NCI-H82 (cell line): Measurements from ENCODE around the gene DOK7.
A peak's percentile ranks its signal among the peaks of the same experiment; 100 is the strongest.

Experiments used
- DNase-seq: peaks from one replicate; lab custom pipeline; 2025; lab: John Stamatoyannopoulos, UW

DOK7 gene

GRCh38 chr4:3520796-3521600 is 57.9 kb downstream of the DOK7 start:
- no peak for DNase-seq

GRCh38 chr4:3521621-3522325 is 58.7 kb downstream of the DOK7 start:
- no peak for DNase-seq

DNA sequence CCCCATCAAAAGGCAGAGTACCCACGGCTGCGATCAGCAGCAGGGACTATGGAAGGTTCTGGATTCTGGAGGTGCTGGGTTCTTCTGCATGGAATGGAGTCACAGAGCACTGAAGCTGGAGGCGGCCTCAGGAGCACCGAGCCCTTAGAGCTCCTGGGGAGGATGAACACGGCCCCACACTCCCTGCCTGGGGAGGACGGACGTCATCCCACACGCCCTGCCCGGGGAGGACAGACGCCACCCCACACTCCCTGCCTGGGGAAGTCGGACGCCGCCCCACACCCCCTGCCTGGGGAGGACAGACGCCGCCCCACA is 59.2 kb downstream of the DOK7 start:
- no peak for DNase-seq

- no peak for DNase-seq
Observed at GRCh38 chr4:3522651-3523050, 59.5 kb downstream of the DOK7 start.

DNA sequence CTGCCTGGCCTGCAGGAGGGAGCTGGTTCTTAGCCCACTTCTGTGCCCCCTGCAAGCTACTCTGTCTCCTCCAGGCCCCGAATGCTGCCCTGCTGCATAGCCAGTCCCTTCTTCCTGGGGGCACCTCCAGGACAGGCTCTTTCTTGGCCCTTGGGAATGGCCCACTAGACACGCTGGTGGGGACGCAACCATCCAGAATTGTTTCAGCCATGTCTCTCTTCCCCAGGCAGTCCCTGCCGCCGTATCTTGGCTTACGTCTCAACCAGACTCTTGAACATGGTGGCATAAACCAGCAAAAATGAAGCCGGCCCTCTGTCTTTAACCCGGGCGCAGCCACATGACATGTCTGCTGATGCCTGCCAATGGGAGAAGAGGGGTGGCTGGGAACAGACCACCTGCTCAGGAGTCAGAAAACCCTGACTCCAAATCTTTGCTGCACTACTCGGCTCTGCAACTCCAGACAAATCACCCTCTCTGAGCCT is 60.1 kb downstream of the DOK7 start:
- no peak for DNase-seq

DNA sequence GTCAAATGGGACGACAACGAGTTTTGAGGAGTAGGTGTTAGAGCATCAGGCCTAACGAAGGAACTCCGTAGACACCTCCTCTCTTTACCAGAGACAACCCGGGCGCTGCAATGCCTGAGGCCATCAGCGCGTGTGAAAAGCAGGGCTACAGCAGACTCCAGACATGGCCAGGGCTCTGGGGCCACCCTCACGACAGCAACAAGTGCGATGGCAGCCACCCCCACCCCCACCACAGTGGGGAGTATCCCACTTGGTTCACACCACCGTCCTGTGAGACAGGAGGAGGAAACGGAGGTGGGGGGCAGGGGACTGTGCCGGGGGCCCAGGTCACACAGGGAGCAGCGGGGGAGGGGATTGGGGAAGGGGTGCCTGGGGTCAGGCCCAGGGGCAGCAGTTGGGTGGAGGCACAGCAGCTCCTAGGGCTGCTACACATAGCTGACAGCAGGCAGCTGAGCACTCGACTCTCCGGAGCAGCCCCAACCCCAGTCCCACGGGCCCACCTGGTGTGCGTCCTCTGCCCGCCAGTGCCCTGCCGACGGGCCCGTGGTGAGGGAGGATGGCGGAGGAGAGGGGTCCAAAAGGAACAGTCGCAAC is 60.6 kb downstream of the DOK7 start:
- no peak for DNase-seq

GRCh38 chr4:3524349-3524748 is 61.2 kb downstream of the DOK7 start:
- DNase-seq, result no peak

GRCh38 chr4:3524920-3525319 is 61.8 kb downstream of the DOK7 start:
- no peak for DNase-seq

DNA sequence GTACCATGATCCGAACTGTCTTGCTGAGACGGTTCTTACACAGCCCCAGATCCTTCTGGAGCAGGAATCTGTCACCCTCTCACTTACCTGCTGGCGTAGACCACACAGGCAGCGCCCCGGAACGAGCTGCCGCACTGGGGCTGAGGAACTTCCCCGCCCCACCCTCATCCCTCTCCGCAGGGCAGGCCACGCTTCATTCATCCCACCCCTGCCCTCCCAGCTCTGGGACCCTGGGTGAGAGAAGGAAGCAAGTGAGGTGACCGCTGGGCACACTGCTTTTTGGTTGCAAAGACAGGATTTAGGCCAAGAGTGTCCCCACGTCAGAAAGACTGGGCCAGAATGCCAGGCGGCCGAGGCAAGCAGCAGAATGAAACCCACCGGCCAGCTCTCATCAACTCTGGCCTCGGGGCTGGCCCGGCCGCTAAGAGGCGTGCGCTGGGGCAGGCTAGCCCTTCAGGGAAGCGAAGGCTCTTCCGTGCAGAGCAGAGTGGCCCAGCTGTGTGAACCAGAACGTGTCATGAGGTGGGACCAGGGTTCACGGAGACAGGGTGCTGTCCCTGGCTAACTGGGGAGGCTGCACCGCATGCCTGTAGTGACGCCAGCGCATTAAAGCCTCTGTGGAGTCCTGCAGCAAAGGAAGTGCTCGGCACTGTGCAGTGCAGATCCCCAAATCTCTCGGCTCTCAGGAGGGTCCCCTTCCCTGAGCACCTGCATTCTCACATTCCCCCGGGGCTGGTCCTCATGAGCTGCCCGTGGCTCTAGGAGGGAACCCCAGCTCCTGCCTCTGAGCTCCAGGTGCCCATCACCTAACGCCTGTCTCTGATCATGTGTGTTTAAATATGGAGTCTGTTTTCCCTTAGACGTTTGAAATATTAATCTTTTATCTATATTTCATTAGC is 62.7 kb downstream of the DOK7 start:
- DNase-seq, result no peak

DNA sequence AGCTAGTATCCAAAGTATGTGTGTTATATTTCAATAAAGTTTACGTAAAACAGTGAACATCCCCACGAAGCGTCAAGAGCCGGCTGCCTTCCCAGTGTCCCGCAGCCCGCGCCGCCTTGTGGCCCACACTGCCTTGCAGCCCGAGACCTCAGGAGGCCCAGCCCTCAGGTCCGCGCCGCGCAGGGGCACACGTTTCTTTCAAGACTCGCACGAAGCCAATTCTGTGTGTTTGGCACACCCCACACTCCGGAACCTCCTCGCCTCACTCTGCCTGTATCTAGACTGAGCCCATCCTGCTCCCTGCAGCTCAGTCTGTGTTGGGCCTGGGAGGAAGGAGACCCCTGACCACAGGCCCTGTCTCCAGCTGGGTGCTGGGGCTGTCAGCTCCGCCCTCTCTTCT is 63.4 kb downstream of the DOK7 start:
- no peak for DNase-seq

DNA sequence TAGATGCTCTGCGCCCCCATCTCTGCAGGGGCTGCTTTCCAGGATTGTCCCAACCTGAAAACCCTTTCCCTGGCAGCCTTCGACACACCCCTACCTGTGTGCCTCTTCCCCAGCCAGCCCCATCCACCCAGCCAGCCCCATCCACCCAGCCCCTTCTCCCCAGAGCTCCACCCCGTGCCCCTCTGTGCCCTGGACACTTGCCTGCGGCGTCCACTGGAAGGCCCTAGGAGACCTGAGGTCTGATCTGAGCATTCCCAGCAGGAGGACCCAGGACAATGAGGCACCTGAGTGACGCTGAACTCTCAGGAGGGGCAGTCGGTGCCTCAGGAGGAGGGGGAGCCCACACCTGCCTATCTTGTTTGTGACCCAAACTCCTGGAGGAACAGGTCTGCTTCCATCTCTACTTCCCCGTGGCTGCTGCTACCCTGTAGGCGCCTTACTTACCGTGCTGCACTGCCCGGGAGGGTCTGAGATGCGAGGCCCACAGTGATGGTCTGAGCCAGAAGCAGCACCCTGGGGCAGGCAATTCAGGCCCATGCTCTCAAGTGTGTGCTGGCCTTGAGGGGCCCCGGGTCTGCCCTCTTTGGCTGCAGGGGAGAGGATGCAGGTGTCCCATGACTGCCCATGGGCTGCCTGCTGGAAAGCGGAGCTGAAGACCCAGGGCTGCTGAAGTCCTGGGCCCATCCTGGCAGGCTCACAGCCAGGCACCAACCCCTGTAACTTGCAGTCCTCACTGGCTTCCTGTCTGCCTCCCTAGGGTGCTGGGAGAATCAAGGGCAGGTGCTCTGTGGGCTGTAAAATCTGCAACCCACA is 64.2 kb downstream of the DOK7 start:
- DNase-seq, result no peak

- DNase-seq, result no peak
Observed at GRCh38 chr4:3527914-3528876, 65.1 kb downstream of the DOK7 start.

- no peak for DNase-seq
Observed at GRCh38 chr4:3529363-3529762, 66.3 kb downstream of the DOK7 start.

GRCh38 chr4:3530051-3530450 is 66.9 kb downstream of the DOK7 start:
- no peak for DNase-seq

DNA sequence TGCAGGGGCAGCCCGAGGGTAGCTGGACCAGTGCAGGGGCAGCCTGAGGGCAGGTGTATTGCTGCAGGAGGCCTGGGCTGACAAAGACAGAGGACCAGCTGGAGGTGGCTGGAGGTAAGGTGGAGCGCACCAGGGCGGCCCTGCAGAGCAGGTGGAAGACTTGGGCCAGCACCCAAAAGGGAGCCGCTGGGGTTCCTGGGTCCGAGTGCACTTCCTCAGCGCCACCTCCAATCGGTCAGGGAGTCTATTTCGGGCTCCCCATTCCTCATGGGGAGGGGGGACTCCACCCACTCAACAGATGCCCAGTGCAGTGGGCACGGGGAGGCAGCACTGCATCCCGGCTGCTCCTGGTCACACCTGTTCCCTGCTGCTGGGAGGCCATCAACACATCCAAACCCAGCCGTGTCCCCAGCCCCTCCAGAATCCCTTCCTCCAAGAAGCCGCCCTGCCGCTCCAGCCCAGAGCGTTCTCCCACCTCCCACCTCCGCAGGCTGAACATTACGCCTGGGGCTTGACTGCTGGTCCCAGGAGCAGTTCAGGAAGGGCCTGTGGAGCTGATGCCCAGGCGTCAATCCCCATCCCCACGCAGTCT is 67.7 kb downstream of the DOK7 start:
- DNase-seq, result no peak

GRCh38 chr4:3531318-3531878 is 68.3 kb downstream of the DOK7 start:
- DNase-seq, result peak; percentile 16

DNA sequence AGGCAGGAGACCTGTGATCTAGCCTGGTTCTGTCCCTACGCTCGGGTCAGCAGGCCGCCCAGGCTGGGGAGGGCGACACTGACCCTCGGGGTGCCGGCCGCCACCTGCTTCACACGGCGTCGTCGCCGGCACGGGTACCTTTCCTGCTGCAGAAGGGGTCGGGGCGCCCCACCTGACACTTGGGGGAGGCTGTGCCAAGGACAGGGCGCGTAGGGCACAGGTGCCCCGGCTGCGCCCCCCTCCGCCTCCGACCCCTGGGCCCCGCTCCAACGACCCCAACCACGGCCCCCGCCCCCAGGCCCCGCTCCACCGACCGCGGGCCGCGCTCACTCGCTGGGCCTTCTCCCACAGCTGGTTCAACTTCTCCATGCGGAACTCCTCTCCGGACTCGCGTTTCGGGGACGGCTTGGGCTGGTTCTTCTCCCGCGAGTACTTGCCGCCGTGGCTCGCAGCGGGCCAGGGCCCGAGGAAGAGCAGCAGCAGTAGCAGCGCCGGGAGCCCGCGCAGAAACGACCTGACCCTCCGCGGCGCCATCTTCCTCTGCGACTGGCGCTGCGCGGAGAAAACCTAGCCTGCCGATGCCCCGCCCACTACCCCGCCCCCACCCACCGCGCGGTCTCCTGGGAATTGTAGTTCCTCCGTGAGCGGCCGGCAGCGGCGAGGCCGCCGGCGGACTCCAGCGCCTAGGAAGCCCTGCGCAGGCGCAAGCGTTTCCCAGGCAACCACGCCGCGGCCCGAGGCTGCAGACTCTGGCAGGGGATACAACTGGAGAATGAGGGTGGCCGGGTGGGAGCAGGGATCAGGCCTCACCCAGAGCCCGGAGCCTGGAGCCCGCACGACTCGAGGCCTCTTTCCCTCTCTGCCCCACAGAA is 69.0 kb downstream of the DOK7 start, which contains the start of gene LRPAP1:
TSS of gene LRPAP1 (minus strand) at position 544 of the 872 bp plus-strand sequence. CDS start at position 534, 10 bp downstream.
- peak; percentile 88 for DNase-seq

GRCh38 chr4:3532751-3533422 is 69.8 kb downstream of the DOK7 start:
- no peak for DNase-seq
